ENCODE results near the gene CSGALNACT2.

The CSGALNACT2 gene

GRCh38 chr10:43190289-43190688, 52.0 kb downstream of the CSGALNACT2 start:
- no peak for DNase-seq

GRCh38 chr10:43190775-43191174, 52.5 kb downstream of the CSGALNACT2 start:
- DNase-seq = no peak

- no peak for DNase-seq
Measured at GRCh38 chr10:43192884-43193283, 54.6 kb downstream of the CSGALNACT2 start.

GRCh38 chr10:43193496-43194080, 55.3 kb downstream of the CSGALNACT2 start:
- DNase-seq = no peak

- no peak for DNase-seq
Measured at GRCh38 chr10:43194266-43194665, 56.0 kb downstream of the CSGALNACT2 start.

GRCh38 chr10:43194859-43195258, 56.6 kb downstream of the CSGALNACT2 start:
- no peak for DNase-seq

GRCh38 chr10:43195557-43195956, 57.3 kb downstream of the CSGALNACT2 start:
- DNase-seq = no peak

- DNase-seq = no peak
Measured at GRCh38 chr10:43196131-43196980, 58.1 kb downstream of the CSGALNACT2 start.

- DNase-seq = no peak
Measured at GRCh38 chr10:43196981-43197833, 59.0 kb downstream of the CSGALNACT2 start.

GRCh38 chr10:43197834-43198681, 59.8 kb downstream of the CSGALNACT2 start:
- no peak for DNase-seq

- no peak for DNase-seq
Measured at GRCh38 chr10:43198682-43199005, 60.4 kb downstream of the CSGALNACT2 start.

GRCh38 chr10:43199088-43199683, 60.9 kb downstream of the CSGALNACT2 start:
- no peak for DNase-seq

- DNase-seq = no peak
Measured at GRCh38 chr10:43199684-43200537, 61.7 kb downstream of the CSGALNACT2 start.

- DNase-seq = no peak
Measured at GRCh38 chr10:43200538-43201390, 62.5 kb downstream of the CSGALNACT2 start.

GRCh38 chr10:43201545-43202131, 63.4 kb downstream of the CSGALNACT2 start:
- DNase-seq = no peak

GRCh38 chr10:43202224-43202656, 64.0 kb downstream of the CSGALNACT2 start:
- no peak for DNase-seq

- no peak for DNase-seq
Measured at GRCh38 chr10:43202657-43203447, 64.6 kb downstream of the CSGALNACT2 start.

GRCh38 chr10:43203448-43204041, 65.3 kb downstream of the CSGALNACT2 start:
- no peak for DNase-seq
